NCI-H2107 treated with DMSO at 0.1 percent for 48 hours (cell line): ENCODE results near the gene DBX1.

Experiments
- DNase-seq: peaks from one replicate; lab custom pipeline; 2025; ENCODE audit not compliant: unreplicated experiment; lab: John Stamatoyannopoulos, UW

DBX1 gene

DNA sequence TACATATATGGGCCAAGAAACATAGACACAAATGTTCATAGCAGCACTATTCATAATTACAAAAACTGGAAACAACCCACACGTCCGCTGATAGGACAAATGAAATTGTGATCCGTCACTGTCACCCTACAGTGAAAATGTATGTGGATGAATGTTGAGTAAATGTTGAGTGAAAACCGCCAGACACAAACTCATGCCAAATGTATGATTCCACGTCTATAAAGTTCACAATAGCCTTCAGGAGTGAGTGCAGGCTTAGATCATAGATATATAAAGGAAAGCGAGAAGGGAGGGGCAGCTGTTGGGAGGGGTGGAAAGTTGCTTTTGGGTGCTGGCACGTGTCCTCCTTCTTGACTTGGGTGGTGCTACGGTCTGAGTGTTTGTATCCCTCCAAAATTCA lies 33.6 kb downstream of the DBX1 start:
- no peak for DNase-seq

DNA sequence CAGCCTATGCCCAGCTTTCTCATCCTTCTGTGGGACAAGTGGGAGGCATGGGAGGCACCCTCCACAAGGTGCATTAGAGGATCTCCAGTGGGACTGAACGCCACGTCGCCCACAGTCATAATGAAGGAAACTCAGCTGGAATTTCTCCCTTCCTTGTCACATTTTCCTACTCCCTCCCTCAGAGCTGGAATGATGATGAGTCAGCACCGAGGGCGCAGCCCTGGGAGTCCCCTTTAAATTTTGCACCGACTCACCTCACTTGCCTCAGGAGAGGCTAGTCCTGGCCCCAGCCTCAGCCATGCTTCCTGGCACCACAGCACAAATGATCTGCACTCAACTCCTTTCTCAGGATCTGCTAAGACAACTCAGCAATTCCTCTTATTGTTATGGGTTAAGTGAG lies 34.3 kb downstream of the DBX1 start:
- no peak for DNase-seq

DNA sequence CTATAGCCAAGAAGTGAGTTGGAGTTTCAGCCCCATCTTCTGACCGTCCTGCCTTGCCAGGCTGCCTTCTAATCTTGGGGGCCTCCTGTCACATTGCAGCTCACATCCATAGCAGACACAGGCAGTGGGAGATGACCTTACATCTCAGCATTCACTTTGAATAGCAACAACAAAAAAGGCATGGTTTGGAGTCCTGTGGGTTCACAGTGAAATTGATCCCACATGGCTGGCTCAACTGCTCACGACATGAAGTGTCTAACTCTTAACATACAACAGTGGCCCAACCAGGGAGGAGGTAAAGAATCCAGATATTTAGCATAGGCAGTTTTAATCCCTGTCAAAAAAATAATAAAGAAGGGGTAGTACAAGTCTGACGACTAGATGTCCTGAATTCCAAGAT lies 38.1 kb downstream of the DBX1 start:
- no peak for DNase-seq

DNA sequence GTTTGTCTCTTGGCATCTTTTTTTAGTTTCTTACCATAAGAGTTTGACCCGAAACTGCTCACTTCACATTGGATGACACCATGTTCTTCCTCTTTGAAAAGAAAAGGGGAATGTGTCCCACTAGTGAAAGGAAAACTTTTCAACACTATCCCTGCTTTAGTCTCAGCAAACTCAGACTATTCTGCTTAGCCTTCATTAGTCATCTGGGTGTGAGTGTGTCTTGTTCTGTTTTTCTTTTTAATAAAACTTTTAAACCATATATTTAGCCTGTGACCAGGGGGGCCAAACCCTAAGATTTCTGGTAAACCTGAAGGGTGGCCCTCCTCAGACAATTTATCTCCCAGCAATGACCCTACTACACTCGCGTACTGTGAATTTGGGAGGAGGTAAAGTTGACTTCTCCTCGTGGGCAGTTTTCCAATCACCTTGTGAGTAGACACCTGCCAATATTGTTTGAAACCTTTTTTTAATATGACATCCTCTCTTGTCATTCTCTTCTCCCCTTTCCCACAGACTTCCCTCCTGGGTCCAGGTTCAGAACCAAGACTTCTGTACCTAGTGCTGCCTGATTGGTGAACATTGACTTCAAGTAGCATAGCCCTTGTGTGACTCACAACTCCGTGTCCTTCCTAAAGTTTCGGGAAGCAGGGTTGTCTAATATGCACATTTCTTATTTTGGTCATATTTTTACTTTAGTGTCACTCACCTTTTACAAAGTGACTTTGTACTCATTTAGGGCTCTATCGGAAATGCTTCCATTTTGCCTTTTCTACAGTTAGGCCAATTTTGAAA lies 39.9 kb downstream of the DBX1 start:
- DNase-seq = no peak

- DNase-seq = no peak
These were observed 41.0 kb downstream of the DBX1 start for GRCh38 chr11:20119315-20119714.

DNA sequence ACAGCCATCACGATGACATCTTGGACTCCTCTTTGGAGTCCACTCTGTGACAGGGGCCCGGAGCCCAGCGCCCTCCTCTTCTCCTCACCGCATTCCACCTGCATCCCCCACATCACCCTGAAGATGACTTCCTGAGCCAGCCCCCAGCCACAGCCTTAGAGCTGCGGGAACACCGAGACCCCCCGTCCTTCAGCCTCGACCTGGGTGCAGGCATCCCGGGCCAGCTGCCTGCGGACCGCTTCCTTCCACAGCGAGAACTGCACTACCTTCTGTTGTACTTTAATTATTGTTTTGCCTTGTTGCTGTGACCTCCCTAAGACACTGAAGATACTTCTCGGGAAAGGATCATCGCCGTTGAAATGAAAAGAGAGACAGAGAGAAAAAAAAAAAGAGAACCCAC lies 42.1 kb downstream of the DBX1 start:
- no peak for DNase-seq

DNA sequence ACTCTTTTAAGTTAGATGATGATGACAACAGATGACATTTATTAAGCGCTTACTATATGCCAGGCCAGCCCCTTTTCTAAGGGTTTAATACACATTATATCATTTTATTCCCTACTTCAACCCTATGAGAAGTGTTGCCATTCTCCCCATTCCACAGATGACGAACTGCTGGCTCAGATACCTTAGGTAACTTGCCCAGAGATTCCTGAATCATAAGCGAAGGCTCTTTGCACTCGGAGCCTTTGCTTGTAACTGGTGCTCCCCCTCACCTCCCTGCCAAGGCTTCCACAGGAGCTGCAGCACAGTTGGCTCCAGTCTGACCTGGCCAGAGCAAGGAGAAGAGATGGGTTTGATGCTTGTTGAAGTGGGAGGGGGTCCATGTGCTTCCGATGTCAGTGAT lies 43.0 kb downstream of the DBX1 start:
- no peak for DNase-seq

GRCh38 chr11:20116825-20117224 lies 43.5 kb downstream of the DBX1 start:
- DNase-seq = no peak

- no peak for DNase-seq
These were observed 45.7 kb downstream of the DBX1 start for GRCh38 chr11:20114588-20114987.

DNA sequence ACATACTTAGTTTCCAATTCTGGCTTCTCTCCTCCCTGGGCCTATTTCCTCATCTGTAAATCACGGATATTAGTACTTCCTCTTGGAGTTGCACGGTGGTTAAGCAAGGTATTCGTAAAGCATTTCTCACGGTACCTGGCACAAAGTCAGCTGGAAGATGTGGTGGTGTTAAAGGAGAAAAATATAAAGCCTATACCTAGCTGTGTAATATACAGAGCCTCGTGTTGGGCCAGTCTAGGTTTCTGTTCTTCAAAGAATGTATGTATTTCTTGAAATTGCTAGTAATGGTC lies 47.2 kb downstream of the DBX1 start:
- no peak for DNase-seq

GRCh38 chr11:20112291-20113148 lies 47.8 kb downstream of the DBX1 start:
- DNase-seq = peak; percentile 28

- DNase-seq = no peak
These were observed 48.4 kb downstream of the DBX1 start for GRCh38 chr11:20111871-20112270.

GRCh38 chr11:20110908-20111669 lies 49.2 kb downstream of the DBX1 start:
- DNase-seq = peak; percentile 58

DNA sequence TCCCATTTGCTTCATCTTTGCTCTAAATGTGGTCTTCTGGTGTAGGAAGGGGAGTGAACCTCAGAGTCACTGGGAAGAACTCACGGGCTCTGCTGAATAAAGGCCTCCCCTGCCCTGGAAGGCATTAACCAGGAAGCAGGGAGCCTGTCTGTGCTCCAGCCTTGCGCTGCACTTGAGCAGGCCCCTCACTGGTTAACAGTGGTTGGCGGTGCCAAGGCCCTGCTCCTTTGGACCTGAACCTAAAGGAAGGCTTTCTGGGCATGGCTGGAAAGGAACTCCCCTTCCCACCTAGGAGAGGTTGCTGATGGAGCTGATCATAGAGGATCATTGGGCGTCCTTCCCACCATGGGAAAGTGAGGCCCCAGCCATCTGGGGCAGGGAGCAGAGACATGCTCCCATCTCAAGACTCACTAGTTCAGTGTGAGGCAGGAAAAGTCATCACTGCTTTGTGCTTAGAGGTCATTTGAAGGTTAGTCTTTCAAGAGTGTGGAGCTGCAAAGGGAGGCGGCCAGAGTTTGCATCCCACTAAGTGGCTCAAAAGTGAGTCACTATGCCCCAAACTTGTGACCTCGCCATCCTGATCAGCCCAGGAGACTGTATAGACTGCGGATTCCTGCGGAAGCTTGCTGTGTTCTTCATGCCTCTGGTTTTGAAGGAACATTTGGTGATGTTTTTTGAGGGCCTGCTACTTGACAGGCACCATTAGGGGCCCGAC lies 50.4 kb downstream of the DBX1 start:
- no peak for DNase-seq
